Measurements from ENCODE around the gene ZCCHC17.

The ZCCHC17 gene

DNA sequence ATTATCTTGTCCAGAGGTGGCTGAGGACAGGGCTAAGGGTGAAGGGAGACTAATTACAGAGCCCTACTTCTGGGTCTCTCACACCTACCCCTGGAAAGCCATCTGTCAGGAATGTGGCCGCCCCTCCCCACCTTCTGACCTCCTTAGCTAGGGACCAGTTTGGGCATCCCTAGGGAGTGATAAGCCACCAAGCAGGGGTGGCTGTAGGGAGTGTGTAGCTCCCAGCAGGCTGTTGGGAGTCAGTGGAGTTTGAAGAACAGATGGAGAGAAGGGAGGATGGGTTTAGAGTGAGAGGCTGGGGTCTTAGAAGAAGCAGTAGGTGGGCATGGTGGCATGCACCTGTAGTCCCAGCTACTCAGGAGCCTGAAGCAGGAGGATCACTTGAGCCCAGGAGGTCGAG is 115.4 kb downstream of the ZCCHC17 start:
- no peak overlapping the region for H3K4me2 ChIP-seq (ENCODE audit: insufficient read depth, low read length, poor library complexity, severe bottlenecking)
- H2BK120ac ChIP-seq (ENCODE audit: low read depth, low read length): no peak overlapping the region
- H3K27ac ChIP-seq (replicated peaks; ENCODE audit: low read length): no peak overlapping the region
- no peak overlapping the region for H2AK5ac ChIP-seq (ENCODE audit: low read depth, low read length)
- no peak overlapping the region for H2BK5ac ChIP-seq (ENCODE audit: low read length)
- no peaks in the 10 kb centered on the region for H3K27me3 ChIP-seq (ENCODE audit: control insufficient read depth in 3 of 3, insufficient read depth in 3 of 3, low read depth in 1 of 3, low read length in 3 of 3)
- H3K36me3 ChIP-seq (replicated peaks in 1 of 2; ENCODE audit: control insufficient read depth in 2 of 2, insufficient read depth in 2 of 2, low read length in 2 of 2): peaks cover 1 to 4% of the 10 kb centered on the region in 2 donors
- no peak overlapping the region for H3K23ac ChIP-seq (ENCODE audit: low read depth, low read length, poor library complexity)
- no CpG with 5 or more reads among the region's 2 CpGs for WGBS, 2 donors (ENCODE audit: extremely low coverage in 2 of 2, insufficient read length in 2 of 2, insufficient replicate concordance in 1 of 2)
- H3K18ac ChIP-seq (ENCODE audit: low read length): no peak overlapping the region
- no peak overlapping the region for H3K4ac ChIP-seq (ENCODE audit: low read length)
- H2BK12ac ChIP-seq (ENCODE audit: low read length): no peak overlapping the region
- no peaks in the 10 kb centered on the region for H3K9me3 ChIP-seq (replicated peaks in 1 of 2; ENCODE audit: control insufficient read depth in 2 of 2, insufficient read depth in 1 of 2, low read depth in 1 of 2, low read length in 2 of 2)
- no peak overlapping the region for H4K91ac ChIP-seq (ENCODE audit: low read depth, low read length, poor library complexity)
- H4K8ac ChIP-seq (ENCODE audit: low read depth, low read length): no peak overlapping the region
- no peak for DNase-seq (ENCODE audit: low spot score)
- H3K14ac ChIP-seq (ENCODE audit: low read length): no peak overlapping the region
- H3K9ac ChIP-seq (ENCODE audit: low read depth, low read length, poor library complexity): no peak overlapping the region
- H2AFZ ChIP-seq (ENCODE audit: low read length): no peak overlapping the region
- peaks cover 7% of the 10 kb centered on the region for H3K79me1 ChIP-seq (ENCODE audit: low read depth, low read length)
- peaks cover 26 to 28% of the 10 kb centered on the region in 2 donors for H3K4me1 ChIP-seq (ENCODE audit: control insufficient read depth in 2 of 2, insufficient read depth in 1 of 2, low read depth in 1 of 2, low read length in 2 of 2)
- no peak overlapping the region for H2BK15ac ChIP-seq (ENCODE audit: low read length)
- peak overlapping the region in 1 of 2 donors; percentile 7 for H3K4me3 ChIP-seq (ENCODE audit: low read length in 2 of 2)

DNA sequence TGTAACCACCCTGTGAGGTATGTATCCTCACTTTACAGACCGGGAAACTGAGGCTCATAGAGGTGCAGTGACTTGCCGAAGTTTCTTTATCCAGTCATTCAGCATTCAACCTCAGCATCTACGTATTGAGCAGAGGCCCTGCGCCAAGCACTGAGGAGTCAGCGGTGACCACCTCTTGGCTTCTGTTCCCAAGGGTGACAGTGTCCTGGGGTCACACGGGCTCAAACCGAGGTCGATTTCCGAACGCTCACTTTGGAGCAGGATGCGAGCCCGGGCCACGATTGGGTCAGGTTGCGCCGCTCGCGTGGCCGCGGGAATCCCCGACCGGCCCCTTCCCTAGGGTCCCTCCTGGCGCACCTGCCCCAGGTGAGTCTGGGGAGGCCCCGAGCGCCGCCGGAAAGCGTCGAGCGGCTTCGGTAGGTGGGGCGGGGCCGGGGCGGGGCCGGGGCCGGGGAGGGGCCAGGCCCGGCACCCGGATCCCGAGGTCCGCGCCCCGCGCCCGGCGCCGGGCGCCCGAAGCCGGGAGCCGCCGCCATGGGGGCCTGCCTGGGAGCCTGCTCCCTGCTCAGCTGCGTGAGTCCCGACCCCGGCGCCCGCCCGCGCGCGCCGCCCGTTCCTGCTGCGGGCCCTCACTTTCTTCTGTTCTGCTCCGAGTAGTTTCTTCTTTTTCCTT is 116.0 kb downstream of the ZCCHC17 start, which contains the start of gene SERINC2:
Gene SERINC2, plus strand, starts transcription at position 482 of the 673 bp plus-strand sequence. Its CDS starts 53 bp downstream, at position 535.
- Histone ChIP-seq H3K9me3 (replicated peaks in 1 of 2; ENCODE audit: control insufficient read depth in 2 of 2, insufficient read depth in 1 of 2, low read depth in 1 of 2, low read length in 2 of 2) (no peaks in the 10 kb centered on the region), H3K4me1 (ENCODE audit: control insufficient read depth in 2 of 2, insufficient read depth in 1 of 2, low read depth in 1 of 2, low read length in 2 of 2) (peaks cover 26 to 30% of the 10 kb centered on the region in 2 donors), H2AFZ (ENCODE audit: low read length) (peak within 1 kb of the TSS; percentile 88), H3K4me2 (ENCODE audit: insufficient read depth, low read length, poor library complexity, severe bottlenecking) (peak within 1 kb of the TSS; percentile 96), H2BK5ac (ENCODE audit: low read length) (peak within 1 kb of the TSS; percentile 95), H3K9ac (ENCODE audit: low read depth, low read length, poor library complexity) (peak within 1 kb of the TSS; percentile 98), H3K14ac (ENCODE audit: low read length) (peak within 1 kb of the TSS; percentile 97), H2BK120ac (ENCODE audit: low read depth, low read length) (peak within 1 kb of the TSS; percentile 77), H2BK15ac (ENCODE audit: low read length) (peak within 1 kb of the TSS; percentile 83), H2AK5ac (ENCODE audit: low read depth, low read length) (peak within 1 kb of the TSS; percentile 95), H2BK12ac (ENCODE audit: low read length) (peak within 1 kb of the TSS; percentile 95), H3K23ac (ENCODE audit: low read depth, low read length, poor library complexity) (peak within 1 kb of the TSS; percentile 74), H3K79me1 (ENCODE audit: low read depth, low read length) (peaks cover 7% of the 10 kb centered on the region), H3K36me3 (replicated peaks in 1 of 2; ENCODE audit: control insufficient read depth in 2 of 2, insufficient read depth in 2 of 2, low read length in 2 of 2) (peaks cover 1 to 4% of the 10 kb centered on the region in 2 donors), H3K27me3 (ENCODE audit: control insufficient read depth in 3 of 3, insufficient read depth in 3 of 3, low read depth in 1 of 3, low read length in 3 of 3) (no peaks in the 10 kb centered on the region), H4K91ac (ENCODE audit: low read depth, low read length, poor library complexity) (peak within 1 kb of the TSS; percentile 94), H3K4ac (ENCODE audit: low read length) (peak within 1 kb of the TSS; percentile 85), H3K18ac (ENCODE audit: low read length) (peak within 1 kb of the TSS; percentile 98), H4K8ac (ENCODE audit: low read depth, low read length) (no peak within 1 kb of the TSS), H3K27ac (replicated peaks; ENCODE audit: low read length) (peak within 1 kb of the TSS; percentile 85), H3K4me3 (ENCODE audit: low read length in 2 of 2) (peak within 1 kb of the TSS; percentile 96 to 98)
- no CpG with 5 or more reads among the region's 63 CpGs for WGBS, 2 donors (ENCODE audit: extremely low coverage in 2 of 2, insufficient read length in 2 of 2, insufficient replicate concordance in 1 of 2)
- DNase-seq (ENCODE audit: low spot score): peak; percentile 26

DNA sequence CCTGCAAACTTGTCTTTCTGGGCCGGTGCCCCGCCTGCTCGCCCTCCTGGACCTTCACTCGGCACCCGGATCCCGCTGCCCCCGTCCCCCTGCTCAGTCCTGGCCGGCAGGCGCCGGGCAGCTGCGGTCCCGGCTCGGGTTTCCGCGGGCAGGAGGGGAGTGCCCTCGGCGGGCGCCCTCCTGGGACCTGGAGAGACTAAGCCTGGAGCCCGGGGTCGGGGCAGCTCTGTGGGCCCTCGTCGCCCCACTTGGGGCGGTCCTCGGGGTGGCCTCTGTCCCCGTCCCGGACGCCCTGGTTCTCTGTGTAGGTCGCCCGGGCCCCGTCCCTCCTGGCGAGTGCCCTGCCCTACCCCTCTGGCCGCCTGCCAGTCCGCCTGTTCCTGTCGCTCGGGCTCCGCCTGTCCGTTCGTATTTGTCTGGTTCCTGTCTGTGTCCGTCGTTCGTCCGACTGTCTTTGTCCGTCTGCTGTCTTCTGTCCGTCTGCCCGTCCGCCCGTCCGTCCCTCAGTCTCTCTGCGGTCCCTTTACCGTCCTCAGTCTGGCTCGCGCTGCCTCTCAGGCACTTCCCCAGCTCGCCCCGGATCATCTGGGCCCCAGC is 116.7 kb downstream of the ZCCHC17 start:
- no CpG with 5 or more reads among the region's 54 CpGs for WGBS, 2 donors (ENCODE audit: extremely low coverage in 2 of 2, insufficient read length in 2 of 2, insufficient replicate concordance in 1 of 2)
- DNase-seq (ENCODE audit: low spot score): peak; percentile 43

More for the DNA sequence above, 116.7 kb downstream of the ZCCHC17 start:
- H4K8ac ChIP-seq (ENCODE audit: low read depth, low read length): no peak overlapping the region
- H2BK12ac ChIP-seq (ENCODE audit: low read length): peak overlapping the region; percentile 95
- H3K4me3 ChIP-seq (ENCODE audit: low read length in 2 of 2): peak overlapping the region; percentile 96 to 98
- peak overlapping the region; percentile 88 for H2AFZ ChIP-seq (ENCODE audit: low read length)
- peaks cover 1 to 4% of the 10 kb centered on the region in 2 donors for H3K36me3 ChIP-seq (replicated peaks in 1 of 2; ENCODE audit: control insufficient read depth in 2 of 2, insufficient read depth in 2 of 2, low read length in 2 of 2)
- H2AK5ac ChIP-seq (ENCODE audit: low read depth, low read length): peak overlapping the region; percentile 95
- H3K18ac ChIP-seq (ENCODE audit: low read length): peak overlapping the region; percentile 98
- H2BK5ac ChIP-seq (ENCODE audit: low read length): peak overlapping the region; percentile 95
- peak overlapping the region; percentile 69 for H3K4me2 ChIP-seq (ENCODE audit: insufficient read depth, low read length, poor library complexity, severe bottlenecking)
- H3K27ac ChIP-seq (replicated peaks; ENCODE audit: low read length): peak overlapping the region; percentile 85
- peaks cover 7% of the 10 kb centered on the region for H3K79me1 ChIP-seq (ENCODE audit: low read depth, low read length)
- H3K23ac ChIP-seq (ENCODE audit: low read depth, low read length, poor library complexity): peak overlapping the region; percentile 69
- H2BK120ac ChIP-seq (ENCODE audit: low read depth, low read length): peak overlapping the region; percentile 77
- H4K91ac ChIP-seq (ENCODE audit: low read depth, low read length, poor library complexity): peak overlapping the region; percentile 94
- H2BK15ac ChIP-seq (ENCODE audit: low read length): peak overlapping the region; percentile 83
- H3K27me3 ChIP-seq (ENCODE audit: control insufficient read depth in 3 of 3, insufficient read depth in 3 of 3, low read depth in 1 of 3, low read length in 3 of 3): no peaks in the 10 kb centered on the region
- H3K4me1 ChIP-seq (ENCODE audit: control insufficient read depth in 2 of 2, insufficient read depth in 1 of 2, low read depth in 1 of 2, low read length in 2 of 2): peaks cover 26 to 30% of the 10 kb centered on the region in 2 donors
- H3K9ac ChIP-seq (ENCODE audit: low read depth, low read length, poor library complexity): peak overlapping the region; percentile 98
- H3K14ac ChIP-seq (ENCODE audit: low read length): peak overlapping the region; percentile 97
- no peaks in the 10 kb centered on the region for H3K9me3 ChIP-seq (replicated peaks in 1 of 2; ENCODE audit: control insufficient read depth in 2 of 2, insufficient read depth in 1 of 2, low read depth in 1 of 2, low read length in 2 of 2)
- H3K4ac ChIP-seq (ENCODE audit: low read length): peak overlapping the region; percentile 85
